Measurements from ENCODE around the gene CD34.

CD34 gene

DNA sequence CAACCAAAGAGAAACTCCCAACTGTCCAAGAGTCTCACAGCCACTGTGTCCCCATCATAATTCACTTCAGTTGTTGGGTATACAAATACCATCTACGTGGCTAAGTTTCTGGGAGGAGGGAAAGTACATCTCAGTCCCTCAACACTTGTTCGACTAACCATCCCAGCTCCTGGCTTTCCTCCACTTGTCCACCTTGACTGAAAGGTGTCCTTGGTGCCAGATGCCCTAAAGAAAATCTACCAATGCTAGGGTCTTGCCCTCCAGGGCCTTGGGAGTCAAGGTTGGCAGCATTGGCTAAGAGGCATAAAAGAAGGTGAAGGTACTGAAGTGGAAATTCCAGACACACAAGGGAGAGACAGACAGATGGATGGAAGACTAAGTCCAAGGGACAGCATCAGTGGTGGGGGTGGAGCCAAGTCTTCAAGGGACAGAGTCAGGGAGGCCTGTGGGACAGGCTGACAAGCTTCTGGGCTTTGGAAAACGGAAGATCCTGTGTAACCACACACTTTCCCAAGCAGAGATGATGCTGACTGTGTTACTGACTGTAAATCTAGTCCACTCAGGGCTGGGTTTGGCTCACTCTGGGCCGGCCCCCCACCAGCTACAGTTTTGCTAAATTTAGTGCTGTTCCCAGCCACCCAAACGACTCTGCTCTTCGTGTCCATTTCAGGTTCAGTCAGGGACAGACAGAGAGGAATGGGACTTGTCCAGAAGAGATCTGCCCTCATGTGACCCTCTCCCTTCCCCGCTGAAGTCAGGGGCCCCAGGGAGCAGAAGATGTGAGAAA, 60.1 kb downstream of the CD34 start:
- DNase-seq, result no peak

DNA sequence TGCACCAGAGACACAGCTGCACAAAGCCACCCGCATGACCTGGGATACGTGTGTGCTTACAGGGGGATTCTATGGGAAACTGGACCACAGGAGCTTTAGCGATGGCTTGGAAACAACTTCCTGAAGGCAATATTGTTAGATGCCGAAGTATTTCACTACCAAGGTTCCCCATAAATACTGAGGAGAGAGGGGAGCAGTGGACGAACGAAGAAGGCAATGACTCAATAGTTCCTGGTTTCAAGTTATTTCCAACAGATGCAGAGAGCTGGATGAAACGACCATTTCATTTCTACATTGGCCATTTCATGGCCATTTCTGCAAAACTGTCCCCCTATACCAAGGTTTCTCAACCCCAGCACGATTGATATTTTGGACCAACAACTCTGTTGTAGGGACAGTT, 61.3 kb downstream of the CD34 start:
- no peak for DNase-seq

GRCh38 chr1:207849016-207849415, 61.9 kb downstream of the CD34 start:
- DNase-seq, result no peak

DNA sequence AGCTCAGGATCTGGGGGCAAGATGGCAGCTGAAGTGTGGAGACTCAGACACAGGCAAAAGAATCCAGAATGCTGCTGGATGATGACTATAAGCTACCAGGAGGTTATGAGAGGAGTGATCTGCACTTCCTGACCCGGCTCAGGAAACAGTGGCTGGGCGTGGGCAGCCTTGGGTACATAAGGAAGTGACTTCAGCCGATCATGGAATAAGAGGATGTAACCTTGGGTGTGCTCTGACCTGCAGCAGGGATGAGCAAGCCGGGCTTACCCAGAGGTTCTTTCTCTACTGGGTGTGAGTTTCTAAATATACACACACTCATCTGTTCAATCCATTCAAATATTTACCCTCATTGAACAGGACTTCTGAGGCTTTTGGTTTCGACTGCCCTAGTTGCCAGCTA, 62.7 kb downstream of the CD34 start:
- DNase-seq, result no peak

- DNase-seq, result no peak
These were observed 63.8 kb downstream of the CD34 start for GRCh38 chr1:207847116-207847515.

DNA sequence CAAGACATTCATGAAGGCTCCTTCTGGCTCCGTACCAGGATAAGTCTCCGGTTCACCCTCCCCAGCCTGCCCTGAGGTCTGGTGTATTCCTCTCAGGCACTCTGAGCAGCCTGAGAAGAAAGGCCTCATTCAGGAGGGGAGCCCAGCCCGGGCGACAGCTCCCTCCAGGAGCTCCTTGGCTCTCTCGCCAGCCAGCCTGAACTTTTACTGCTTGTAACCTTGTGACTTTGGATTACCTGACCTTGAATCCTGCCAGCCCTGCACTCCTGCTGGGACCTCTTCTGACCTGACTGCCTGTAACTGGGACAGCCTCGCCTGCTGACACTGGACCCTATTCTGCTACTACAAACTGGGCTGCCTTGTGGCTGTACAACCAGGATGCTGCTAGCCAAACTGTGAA, 65.8 kb downstream of the CD34 start:
- no peak for DNase-seq

GRCh38 chr1:207844371-207844770, 66.6 kb downstream of the CD34 start:
- no peak for DNase-seq

- DNase-seq, result no peak
These were observed 68.4 kb downstream of the CD34 start for GRCh38 chr1:207842506-207842905.

DNA sequence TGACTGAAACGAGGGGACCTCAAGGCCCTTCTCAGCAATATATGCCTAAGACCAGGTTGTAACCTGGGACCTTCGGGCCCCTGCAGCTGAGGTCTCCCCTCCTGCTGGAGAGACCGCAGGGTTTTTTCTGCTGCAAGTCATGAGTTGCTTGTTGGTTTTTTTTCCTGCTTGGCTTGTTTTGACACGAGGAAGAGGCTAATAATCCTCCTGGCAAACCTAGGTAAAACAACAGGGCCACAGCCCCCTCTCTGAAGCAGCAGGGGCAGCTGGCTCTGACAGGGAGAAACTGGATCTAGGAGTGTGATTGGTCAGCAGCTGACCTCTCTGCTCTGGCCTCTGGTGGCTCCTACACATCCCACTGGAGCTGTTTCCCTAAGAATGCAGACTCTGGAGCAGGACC, 69.0 kb downstream of the CD34 start:
- no peak for DNase-seq

- DNase-seq, result no peak
These were observed 69.6 kb downstream of the CD34 start for GRCh38 chr1:207841293-207841692.

DNA sequence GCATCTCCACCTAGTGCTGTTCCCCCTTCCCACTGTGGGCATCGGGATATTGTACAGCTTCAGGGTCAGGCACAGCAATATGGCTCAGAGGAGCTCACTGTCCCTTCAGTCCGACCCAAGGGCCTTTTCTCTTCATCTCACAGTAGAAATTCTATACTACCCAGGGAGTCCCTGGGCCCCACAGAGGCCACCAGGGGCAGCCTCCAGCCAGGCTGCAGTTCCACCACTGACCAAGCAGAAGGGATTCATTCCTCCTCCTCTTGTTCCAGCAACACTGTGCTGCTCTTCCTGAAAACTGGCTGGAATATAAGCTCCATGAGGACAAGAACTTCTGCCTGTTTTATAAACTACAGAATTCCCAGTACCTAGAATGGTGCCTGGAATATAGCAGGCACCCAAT, 70.5 kb downstream of the CD34 start:
- no peak for DNase-seq

GRCh38 chr1:207839083-207839413, 71.9 kb downstream of the CD34 start:
- no peak for DNase-seq

GRCh38 chr1:207838156-207839082, 72.5 kb downstream of the CD34 start:
- no peak for DNase-seq

DNA sequence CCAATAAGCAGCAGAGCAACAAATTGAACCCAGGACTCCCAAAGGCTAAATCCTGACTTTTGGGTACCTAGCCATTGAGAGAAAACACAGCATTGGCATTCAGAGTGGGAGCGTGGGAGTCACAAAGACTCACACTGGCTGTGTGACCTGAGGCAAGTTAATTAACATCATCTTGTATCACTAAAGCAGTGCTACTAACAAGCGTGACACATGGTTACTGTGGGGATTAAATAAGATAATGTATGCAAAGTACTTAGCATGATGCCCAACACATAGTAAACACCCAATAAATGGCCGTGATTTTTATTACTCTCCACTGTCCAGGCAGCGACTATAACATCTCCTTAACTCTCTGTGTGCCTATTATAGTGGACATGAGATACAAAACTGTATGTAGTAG, 73.3 kb downstream of the CD34 start:
- DNase-seq, result no peak

GRCh38 chr1:207836591-207837347, 74.2 kb downstream of the CD34 start:
- DNase-seq, result no peak

DNA sequence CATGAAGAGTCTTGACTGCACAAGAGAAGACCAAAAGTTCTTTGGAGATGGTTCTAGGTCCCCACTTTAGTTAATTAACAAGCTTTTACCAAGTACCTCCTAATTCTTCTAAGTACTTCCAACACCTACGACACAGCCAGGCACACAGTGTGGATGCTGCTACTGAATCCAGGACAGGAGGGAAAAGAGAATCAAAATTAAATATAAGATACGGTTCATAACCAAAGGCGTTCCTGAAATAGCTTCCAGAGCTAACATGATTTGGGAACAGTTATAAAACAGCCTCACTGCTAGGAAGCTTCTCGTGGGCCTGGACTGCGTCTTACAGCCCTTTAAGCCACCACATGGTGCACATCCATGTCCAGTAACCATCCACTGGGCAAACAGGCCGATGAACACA, 75.0 kb downstream of the CD34 start:
- DNase-seq, result no peak

- no peak for DNase-seq
These were observed 76.8 kb downstream of the CD34 start for GRCh38 chr1:207833956-207834660.

- no peak for DNase-seq
These were observed 77.5 kb downstream of the CD34 start for GRCh38 chr1:207833381-207833780.

GRCh38 chr1:207832796-207833195, 78.1 kb downstream of the CD34 start:
- no peak for DNase-seq

DNA sequence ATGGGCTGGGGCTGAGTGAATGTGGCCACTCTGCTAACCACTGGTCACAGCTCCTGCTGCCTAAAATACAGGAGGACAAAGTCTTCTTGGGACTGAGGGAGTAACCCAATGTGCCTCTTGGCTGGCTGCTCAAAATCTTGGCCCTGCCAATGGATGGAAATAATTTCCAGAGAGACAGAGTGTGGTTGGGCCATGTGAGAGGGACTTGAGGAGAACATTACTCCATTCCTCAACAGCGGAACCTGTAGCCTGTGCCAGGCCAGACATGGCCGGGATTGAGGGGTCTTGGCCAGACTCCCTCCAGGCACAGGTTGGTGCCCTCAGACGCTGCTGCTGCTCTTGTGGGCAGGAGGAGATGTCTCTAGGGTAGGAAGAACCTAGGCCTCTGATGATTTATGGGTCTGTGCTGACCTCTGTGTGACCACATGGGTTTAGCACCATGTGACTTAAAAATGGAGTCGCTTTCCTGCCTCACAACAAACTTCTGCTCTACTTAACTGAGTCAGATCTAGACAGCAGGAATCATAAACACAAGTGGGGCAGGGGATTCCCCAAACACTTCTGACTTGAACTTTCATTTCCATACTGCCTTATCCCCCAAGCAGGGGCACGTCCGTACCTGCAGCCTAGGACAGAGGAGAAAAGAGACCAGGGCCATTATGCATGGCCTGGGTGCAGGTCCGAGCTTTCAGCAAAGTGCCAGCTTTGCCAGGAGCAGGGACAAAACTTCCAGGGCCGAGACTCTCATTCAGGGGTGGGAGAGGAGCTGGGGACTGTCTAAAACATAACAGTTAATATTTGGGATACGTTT, 79.2 kb downstream of the CD34 start:
- no peak for DNase-seq
